Measurements from ENCODE around the gene ECPAS. TPM values are rescaled to one million over a fixed set of nuclear protein-coding genes. Genes with fewer than 3 reads are reported as not detected.

The ECPAS gene
- total RNA-seq, 1 donor from 2014 or later = 64.3 TPM

- TF ChIP-seq CTCF (conservative IDR thresholded peaks at IDR 0.05; ENCODE audit: low read depth, low read length) = no peak
- no peak for DNase-seq (ENCODE audit: low read depth)
- H3K4me3 ChIP-seq (ENCODE audit: low read depth, low read length) = no peak overlapping the region
Measured at GRCh38 chr9:111429175-111429574, 55.0 kb downstream of the ECPAS start.

- no peak overlapping the region for H3K4me3 ChIP-seq (ENCODE audit: low read depth, low read length)
- TF ChIP-seq CTCF (conservative IDR thresholded peaks at IDR 0.05; ENCODE audit: low read depth, low read length) = no peak
- DNase-seq (ENCODE audit: low read depth) = no peak
Measured at GRCh38 chr9:111427186-111427585, 57.0 kb downstream of the ECPAS start.

- TF ChIP-seq CTCF (conservative IDR thresholded peaks at IDR 0.05; ENCODE audit: low read depth, low read length) = no peak
- DNase-seq (ENCODE audit: low read depth) = no peak
- no peak overlapping the region for H3K4me3 ChIP-seq (ENCODE audit: low read depth, low read length)
Measured at GRCh38 chr9:111423389-111423788, 60.8 kb downstream of the ECPAS start.

- DNase-seq (ENCODE audit: low read depth) = no peak
- TF ChIP-seq CTCF (conservative IDR thresholded peaks at IDR 0.05; ENCODE audit: low read depth, low read length) = no peak
- no peak overlapping the region for H3K4me3 ChIP-seq (ENCODE audit: low read depth, low read length)
Measured at GRCh38 chr9:111414406-111414805, 69.8 kb downstream of the ECPAS start.

- no peak for DNase-seq (ENCODE audit: low read depth)
- no peak overlapping the region for H3K4me3 ChIP-seq (ENCODE audit: low read depth, low read length)
- TF ChIP-seq CTCF (conservative IDR thresholded peaks at IDR 0.05; ENCODE audit: low read depth, low read length) = no peak
Measured at GRCh38 chr9:111413996-111414395, 70.2 kb downstream of the ECPAS start.

- no peak for DNase-seq (ENCODE audit: low read depth)
- H3K4me3 ChIP-seq (ENCODE audit: low read depth, low read length) = no peak overlapping the region
- TF ChIP-seq CTCF (conservative IDR thresholded peaks at IDR 0.05; ENCODE audit: low read depth, low read length) = no peak
Measured at GRCh38 chr9:111412280-111412679, 71.9 kb downstream of the ECPAS start.

GRCh38 chr9:111411266-111411665 is 72.9 kb downstream of the ECPAS start:
- no peak for TF ChIP-seq CTCF (conservative IDR thresholded peaks at IDR 0.05; ENCODE audit: low read depth, low read length)
- no peak overlapping the region for H3K4me3 ChIP-seq (ENCODE audit: low read depth, low read length)
- DNase-seq (ENCODE audit: low read depth) = no peak
